Liver (tissue), 9 donors: ENCODE results near the gene NPC2. TPM values are rescaled to one million over a fixed set of nuclear protein-coding genes. Genes with fewer than 3 reads are reported as not detected.

Experiments used
- DNase-seq: peaks from one replicate; pipeline ENCODE4 v3.0.0-alpha.2; 2017; ENCODE audit warnings: low spot score
- H3K27ac ChIP-seq, 2 donors: one replicate each; pipeline ENCODE4 v1.7.0; 2013; ENCODE audit warnings: inconsistent platforms in 2 of 2, low read length in 2 of 2, control low read depth in 1 of 2, low read depth in 1 of 2, mild to moderate bottlenecking in 1 of 2
- H3K27me3 ChIP-seq, 4 donors: one replicate each; pipeline versions ENCODE4 v1.6.1 to v1.7.0; 2013; ENCODE audit warnings: low read length in 3 of 4, inconsistent platforms in 1 of 4, mild to moderate bottlenecking in 1 of 4, moderate library complexity in 1 of 4; ENCODE audit not compliant: control insufficient read depth in 4 of 4, insufficient read depth in 4 of 4
- H3K36me3 ChIP-seq, 4 donors: one replicate each; pipeline versions ENCODE4 v1.6.1 to v1.7.0; 2013; ENCODE audit warnings: low read length in 3 of 4, mild to moderate bottlenecking in 3 of 4, low read depth in 1 of 4, moderate library complexity in 1 of 4; ENCODE audit not compliant: control insufficient read depth in 4 of 4, insufficient read depth in 3 of 4
- H3K4me1 ChIP-seq, 4 donors: one replicate each; pipeline versions ENCODE4 v1.6.1 to v1.7.0; 2013; ENCODE audit warnings: low read length in 3 of 4, mild to moderate bottlenecking in 3 of 4, moderate library complexity in 1 of 4; ENCODE audit not compliant: control insufficient read depth in 4 of 4, insufficient read depth in 4 of 4
- H3K4me3 ChIP-seq, 3 donors: one replicate each; pipeline versions ENCODE4 v1.6.1 to v1.7.0; 2013; ENCODE audit warnings: low read length in 3 of 3, control low read depth in 1 of 3, low read depth in 1 of 3, mild to moderate bottlenecking in 1 of 3
- H3K9ac ChIP-seq, 2 donors: one replicate each; pipeline ENCODE4 v1.7.0; 2013; ENCODE audit warnings: low read length in 2 of 2, mild to moderate bottlenecking in 2 of 2, moderate library complexity in 2 of 2, control low read depth in 1 of 2, low read depth in 1 of 2
- H3K9me3 ChIP-seq, 4 donors: one replicate each; pipeline versions ENCODE4 v1.6.1 to v1.7.0; 2013; ENCODE audit warnings: low read length in 3 of 4; ENCODE audit not compliant: control insufficient read depth in 4 of 4
- FOXA1 ChIP-seq: IDR thresholded peaks from 2 replicates; pipeline ENCODE4 v1.6.1; 2016; ENCODE audit warnings: antibody characterized with exemption
- FOXA2 ChIP-seq: IDR thresholded peaks from 2 replicates; pipeline ENCODE4 v1.6.1; 2016; ENCODE audit warnings: antibody characterized with exemption
- GABPA ChIP-seq, 2 donors: IDR thresholded peaks in 1 of 2; conservative IDR thresholded peaks in 1 of 2; 2 replicates each; pipeline ENCODE4 v1.6.1; 2016; ENCODE audit warnings: antibody characterized with exemption in 2 of 2, mild to moderate bottlenecking in 1 of 2, moderate library complexity in 1 of 2
- HNF4G ChIP-seq: IDR thresholded peaks from 2 replicates; pipeline ENCODE4 v1.6.1; 2016; ENCODE audit warnings: antibody characterized with exemption
- JUND ChIP-seq, 2 donors: IDR thresholded peaks; 2 replicates each; pipeline ENCODE4 v1.6.1; 2016; ENCODE audit warnings: antibody characterized with exemption in 2 of 2
- NR2F2 ChIP-seq: IDR thresholded peaks from 2 replicates; pipeline ENCODE4 v1.6.1; 2016; ENCODE audit warnings: antibody characterized with exemption
- RXRA ChIP-seq, 2 donors: IDR thresholded peaks; 2 replicates each; pipeline ENCODE4 v1.6.1; 2017 to 2018; ENCODE audit warnings: antibody characterized with exemption in 2 of 2, mild to moderate bottlenecking in 1 of 2
- SP1 ChIP-seq: IDR thresholded peaks from 2 replicates; pipeline ENCODE4 v1.6.1; 2018; ENCODE audit warnings: antibody characterized with exemption, mild to moderate bottlenecking
- TAF1 ChIP-seq: conservative IDR thresholded peaks from 2 replicates; pipeline ENCODE4 v1.6.1; 2016; ENCODE audit warnings: antibody characterized with exemption, mild to moderate bottlenecking
- YY1 ChIP-seq: IDR thresholded peaks from 2 replicates; pipeline ENCODE4 v1.6.1; 2016; ENCODE audit warnings: antibody characterized with exemption, mild to moderate bottlenecking
- whole genome bisulfite sequencing: extraction: QIAGEN DNeasy Blood & Tissue Kit; methylation state at CpG from one replicate; pipeline ENCODE4 v1.1.7; 2013; 5-methylcytosine and 5-hydroxymethylcytosine counted together
- polyA plus RNA-seq, 2 donors: library from polyadenylated mRNA; stranded (reverse) in 1 of 2; unstranded in 1 of 2; fragments of 200-250 nt in 1 of 2; fragments of >200 nt in 1 of 2; fragmentation: Nextera tagmentation in 1 of 2; extraction: Ambion mirVana in 1 of 2; gene quantifications; one replicate each; pipeline versions ENCODE4 v1.2.1 to v1.2.3, GENCODE V29; 2013 to 2015
- total RNA-seq, 2 donors: library from RNA; depleted of rRNA; stranded (reverse); fragments of >200 nt; gene quantifications; one replicate each; pipeline ENCODE4 v1.2.3, GENCODE V29; 2014
- TF ChIP-seq, protein P1 (sequence below): IDR thresholded peaks from 2 replicates; pipeline ENCODE4 v1.6.1; 2016; ENCODE audit warnings: antibody characterized with exemption
- TF ChIP-seq, protein P2 (sequence below): IDR thresholded peaks from 2 replicates; pipeline ENCODE4 v1.6.1; 2016; ENCODE audit warnings: antibody characterized with exemption, mild to moderate bottlenecking
- donor health status: healthy.
- donor health status: healthy.
- donor health status: healthy.
- donor health status: healthy.
- donor health status: healthy.

NPC2 gene
- total and polyA plus RNA-seq, 4 donors, result 69.7 to 133 (median 105) TPM

DNA sequence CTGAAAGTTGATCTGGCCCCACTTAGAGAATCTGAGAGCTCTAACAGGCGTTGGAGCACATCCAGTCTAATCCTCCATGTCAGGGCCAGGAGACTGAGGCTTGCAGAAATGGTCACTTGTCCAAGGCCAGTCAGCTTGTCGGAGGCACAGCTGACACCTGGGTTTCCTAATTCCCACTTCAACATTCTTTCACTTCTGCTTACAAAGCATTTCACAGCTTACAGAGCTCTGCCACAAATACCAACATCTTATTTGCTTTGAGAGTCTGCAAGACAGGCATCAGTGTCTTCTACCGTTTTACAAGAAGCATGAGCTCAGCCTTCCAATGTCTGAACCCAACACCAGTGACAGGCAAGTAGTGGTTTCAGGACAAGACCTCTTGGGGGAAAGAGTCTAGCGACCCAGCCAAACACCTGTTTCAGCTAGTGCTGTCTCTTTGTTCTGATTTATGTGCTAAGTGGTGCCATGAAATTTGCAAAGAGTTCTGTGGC is 32.3 kb upstream of the NPC2 start:
- no peaks in the 10 kb centered on the region for H3K4me1 ChIP-seq
- no peak overlapping the region for H3K27ac ChIP-seq
- DNase-seq, result no peak
- no peak overlapping the region for H3K9ac ChIP-seq
- H3K27me3 ChIP-seq, result no peaks in the 10 kb centered on the region
- TF ChIP-seq, protein P1, sequence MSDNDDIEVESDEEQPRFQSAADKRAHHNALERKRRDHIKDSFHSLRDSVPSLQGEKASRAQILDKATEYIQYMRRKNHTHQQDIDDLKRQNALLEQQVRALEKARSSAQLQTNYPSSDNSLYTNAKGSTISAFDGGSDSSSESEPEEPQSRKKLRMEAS, result no peak
- TF ChIP-seq, protein P2, sequence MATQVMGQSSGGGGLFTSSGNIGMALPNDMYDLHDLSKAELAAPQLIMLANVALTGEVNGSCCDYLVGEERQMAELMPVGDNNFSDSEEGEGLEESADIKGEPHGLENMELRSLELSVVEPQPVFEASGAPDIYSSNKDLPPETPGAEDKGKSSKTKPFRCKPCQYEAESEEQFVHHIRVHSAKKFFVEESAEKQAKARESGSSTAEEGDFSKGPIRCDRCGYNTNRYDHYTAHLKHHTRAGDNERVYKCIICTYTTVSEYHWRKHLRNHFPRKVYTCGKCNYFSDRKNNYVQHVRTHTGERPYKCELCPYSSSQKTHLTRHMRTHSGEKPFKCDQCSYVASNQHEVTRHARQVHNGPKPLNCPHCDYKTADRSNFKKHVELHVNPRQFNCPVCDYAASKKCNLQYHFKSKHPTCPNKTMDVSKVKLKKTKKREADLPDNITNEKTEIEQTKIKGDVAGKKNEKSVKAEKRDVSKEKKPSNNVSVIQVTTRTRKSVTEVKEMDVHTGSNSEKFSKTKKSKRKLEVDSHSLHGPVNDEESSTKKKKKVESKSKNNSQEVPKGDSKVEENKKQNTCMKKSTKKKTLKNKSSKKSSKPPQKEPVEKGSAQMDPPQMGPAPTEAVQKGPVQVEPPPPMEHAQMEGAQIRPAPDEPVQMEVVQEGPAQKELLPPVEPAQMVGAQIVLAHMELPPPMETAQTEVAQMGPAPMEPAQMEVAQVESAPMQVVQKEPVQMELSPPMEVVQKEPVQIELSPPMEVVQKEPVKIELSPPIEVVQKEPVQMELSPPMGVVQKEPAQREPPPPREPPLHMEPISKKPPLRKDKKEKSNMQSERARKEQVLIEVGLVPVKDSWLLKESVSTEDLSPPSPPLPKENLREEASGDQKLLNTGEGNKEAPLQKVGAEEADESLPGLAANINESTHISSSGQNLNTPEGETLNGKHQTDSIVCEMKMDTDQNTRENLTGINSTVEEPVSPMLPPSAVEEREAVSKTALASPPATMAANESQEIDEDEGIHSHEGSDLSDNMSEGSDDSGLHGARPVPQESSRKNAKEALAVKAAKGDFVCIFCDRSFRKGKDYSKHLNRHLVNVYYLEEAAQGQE, result no peak
- no peak for TF ChIP-seq FOXA2
- TF ChIP-seq NR2F2, result no peak
- TF ChIP-seq RXRA (IDR thresholded peaks at IDR 0.05), result no peak
- no peak for TF ChIP-seq JUND (IDR thresholded peaks at IDR 0.05)
- no peak for TF ChIP-seq SP1
- TF ChIP-seq YY1, result no peak
- TF ChIP-seq GABPA (IDR thresholded peaks at IDR 0.05 in 1 of 2, conservative IDR thresholded peaks at IDR 0.05 in 1 of 2), result no peak
- TF ChIP-seq TAF1, result no peak
- TF ChIP-seq HNF4G, result no peak
- H3K9me3 ChIP-seq, result no peaks in the 10 kb centered on the region
- no peaks in the 10 kb centered on the region for H3K36me3 ChIP-seq
- H3K4me3 ChIP-seq, result no peak overlapping the region
- 55% methylated on average over 4 of the region's 4 CpGs for WGBS

DNA sequence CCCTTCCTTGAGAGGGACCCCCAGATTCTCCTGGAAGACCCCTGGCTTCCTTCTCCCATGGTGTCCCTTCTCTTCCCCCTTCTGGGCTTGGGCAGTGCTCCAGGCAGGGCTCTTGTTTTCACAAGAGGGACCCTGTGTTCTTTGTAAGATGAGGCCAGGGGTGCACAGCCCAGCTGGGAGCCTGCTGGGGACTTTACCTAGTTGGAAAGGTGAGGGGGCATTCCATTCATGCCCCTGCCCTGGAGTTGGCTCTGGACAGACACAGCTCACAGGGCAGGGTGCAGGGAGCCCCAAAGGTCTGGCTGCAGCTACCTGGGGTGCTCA is 31.7 kb upstream of the NPC2 start:
- Histone ChIP-seq H3K4me3 (no peak overlapping the region), H3K9ac (no peak overlapping the region), H3K4me1 (no peaks in the 10 kb centered on the region), H3K9me3 (no peaks in the 10 kb centered on the region), H3K27me3 (no peaks in the 10 kb centered on the region), H3K36me3 (no peaks in the 10 kb centered on the region), H3K27ac (no peak overlapping the region)
- no peak for TF ChIP-seq FOXA1
- TF ChIP-seq, protein P2, result no peak
- no peak for TF ChIP-seq YY1
- no peak for TF ChIP-seq NR2F2
- DNase-seq, result no peak
